AG09319 (cell line): ENCODE measurements around the gene FAM209B.

ENCODE experiments used
- DNase-seq: peaks from one replicate; pipeline ENCODE4 v3.0.0-alpha.2; 2010; ENCODE audit warnings: low read depth; ENCODE audit errors: extremely low read depth
- TF ChIP-seq, protein P1 (sequence below): IDR thresholded peaks from 2 replicates; pipeline ENCODE4 v1.5.1; 2011; ENCODE audit warnings: low read depth, mild to moderate bottlenecking, inconsistent platforms, low read length, moderate library complexity

Gene FAM209B

DNA sequence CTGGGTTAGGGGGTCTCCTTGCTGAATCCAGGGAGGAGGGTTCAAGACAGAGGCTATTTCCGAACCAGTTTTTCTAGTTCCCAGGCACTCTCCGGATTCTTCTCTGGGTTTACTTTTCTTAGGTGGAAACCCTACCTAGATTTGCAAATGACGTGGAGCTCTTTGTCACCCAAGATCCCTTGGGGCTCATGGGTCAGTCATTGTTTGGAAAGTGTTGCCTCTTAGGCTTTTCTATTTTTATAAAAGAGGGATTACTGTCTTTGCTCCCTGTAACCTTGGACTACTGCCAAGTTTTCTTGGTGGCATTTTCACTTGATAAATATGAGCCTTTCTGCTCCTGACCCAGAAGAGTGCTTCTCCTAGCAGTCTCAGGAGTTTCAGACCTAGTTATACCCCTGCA is 33.6 kb downstream of the FAM209B start:
- no peak for DNase-seq
- TF ChIP-seq, protein P1, sequence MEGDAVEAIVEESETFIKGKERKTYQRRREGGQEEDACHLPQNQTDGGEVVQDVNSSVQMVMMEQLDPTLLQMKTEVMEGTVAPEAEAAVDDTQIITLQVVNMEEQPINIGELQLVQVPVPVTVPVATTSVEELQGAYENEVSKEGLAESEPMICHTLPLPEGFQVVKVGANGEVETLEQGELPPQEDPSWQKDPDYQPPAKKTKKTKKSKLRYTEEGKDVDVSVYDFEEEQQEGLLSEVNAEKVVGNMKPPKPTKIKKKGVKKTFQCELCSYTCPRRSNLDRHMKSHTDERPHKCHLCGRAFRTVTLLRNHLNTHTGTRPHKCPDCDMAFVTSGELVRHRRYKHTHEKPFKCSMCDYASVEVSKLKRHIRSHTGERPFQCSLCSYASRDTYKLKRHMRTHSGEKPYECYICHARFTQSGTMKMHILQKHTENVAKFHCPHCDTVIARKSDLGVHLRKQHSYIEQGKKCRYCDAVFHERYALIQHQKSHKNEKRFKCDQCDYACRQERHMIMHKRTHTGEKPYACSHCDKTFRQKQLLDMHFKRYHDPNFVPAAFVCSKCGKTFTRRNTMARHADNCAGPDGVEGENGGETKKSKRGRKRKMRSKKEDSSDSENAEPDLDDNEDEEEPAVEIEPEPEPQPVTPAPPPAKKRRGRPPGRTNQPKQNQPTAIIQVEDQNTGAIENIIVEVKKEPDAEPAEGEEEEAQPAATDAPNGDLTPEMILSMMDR: no peak

GRCh38 chr20:56570832-56571231 is 37.8 kb downstream of the FAM209B start:
- TF ChIP-seq, protein P1: no peak
- no peak for DNase-seq

- TF ChIP-seq, protein P1: no peak
Observed at GRCh38 chr20:56572172-56572571, 39.1 kb downstream of the FAM209B start.

GRCh38 chr20:56573986-56574385 is 40.9 kb downstream of the FAM209B start:
- TF ChIP-seq, protein P1: no peak
- no peak for DNase-seq

More at GRCh38 chr20:56572172-56572571, 39.1 kb downstream of the FAM209B start:
- no peak for DNase-seq

DNA sequence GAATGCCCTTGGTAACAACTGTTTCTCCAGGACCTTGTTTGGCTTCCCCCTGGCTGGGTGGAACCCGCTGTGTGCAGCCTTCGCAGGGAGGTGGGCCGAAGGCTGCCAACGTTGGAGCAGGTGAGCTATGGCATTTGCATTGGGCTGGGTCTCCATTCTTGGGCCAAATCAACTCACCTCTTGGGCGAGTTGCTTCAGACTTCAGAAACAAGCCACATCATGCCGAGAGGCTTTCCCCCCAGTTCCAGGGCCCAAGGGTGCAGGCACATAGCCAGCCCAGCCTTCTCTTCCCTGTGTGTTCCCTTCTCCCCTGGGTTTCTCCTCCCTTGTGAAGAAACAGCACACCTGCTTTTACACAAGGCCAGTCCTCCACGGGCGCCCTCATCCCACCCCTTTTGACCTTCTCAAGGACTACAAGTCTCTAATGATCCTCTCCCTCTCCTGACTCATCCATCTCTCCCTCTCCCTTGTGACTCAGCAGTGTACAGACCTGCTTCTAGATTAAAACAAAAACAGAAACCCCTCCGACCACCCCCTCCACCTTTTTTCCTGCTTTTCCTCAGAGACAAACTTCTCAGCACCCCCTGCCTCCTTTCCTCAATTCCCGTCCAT is 41.6 kb downstream of the FAM209B start:
- TF ChIP-seq, protein P1: no peak
- no peak for DNase-seq

DNA sequence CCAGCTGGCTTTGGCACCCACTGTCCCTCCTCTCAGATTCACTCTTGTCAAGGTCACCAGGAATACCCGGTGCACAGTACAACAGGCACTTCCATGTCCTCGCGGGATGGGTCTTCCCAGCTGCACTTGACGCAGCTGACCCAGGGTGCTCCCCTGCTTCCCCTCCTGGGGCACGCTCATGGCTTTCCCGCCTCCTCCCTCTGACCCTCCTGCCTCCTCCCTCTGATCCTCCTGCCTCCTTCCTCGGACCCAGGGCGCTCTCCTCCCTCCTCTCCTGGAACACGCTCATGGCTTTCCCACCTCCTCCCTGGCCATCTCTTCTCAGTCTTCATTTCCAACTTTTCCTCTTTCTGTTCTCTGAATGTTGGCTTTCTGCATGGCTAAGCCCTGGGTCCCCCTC is 42.1 kb downstream of the FAM209B start:
- no peak for DNase-seq
- TF ChIP-seq, protein P1: no peak

DNA sequence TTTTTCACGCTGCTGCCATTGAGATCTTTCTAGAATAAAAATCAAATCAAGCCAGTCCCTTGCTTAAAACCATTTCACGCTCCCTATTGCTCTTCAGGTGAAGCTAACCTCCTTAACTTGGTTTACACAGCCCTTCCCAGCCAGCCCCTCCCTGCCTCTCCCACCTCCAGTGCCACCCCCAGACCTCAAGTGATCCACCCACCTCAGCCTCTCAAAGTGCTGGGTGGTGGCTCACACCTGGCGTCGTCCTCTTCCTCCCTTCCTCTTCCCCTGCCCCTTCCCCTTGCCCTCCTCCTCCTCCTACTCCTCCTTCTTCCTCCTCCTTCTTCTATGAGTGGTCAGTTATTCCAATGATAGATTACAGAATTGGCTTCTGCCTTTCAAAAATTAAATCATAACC is 42.9 kb downstream of the FAM209B start:
- TF ChIP-seq, protein P1: no peak
- no peak for DNase-seq
